Neural cell (in vitro differentiated cells): ENCODE results near the gene IPO13. TPM values are rescaled to one million over a fixed set of nuclear protein-coding genes. Genes with fewer than 3 reads are reported as not detected.
A peak's percentile ranks its signal among the peaks of the same experiment; 100 is the strongest.

Experiments
- H2AFZ ChIP-seq: fragments of 200-600, 300-800 bp; sonication (generic), shearing (Covaris generic); 2 replicates; pipeline ENCODE4 v1.6.0; 2014; ENCODE audit warnings: low read depth, mild to moderate bottlenecking, antibody characterized with exemption, low read length, moderate library complexity
- H3F3A ChIP-seq: fragments of 200-600 bp; shearing (Covaris generic); 2 replicates; pipeline ENCODE4 v1.6.1; 2016; ENCODE audit warnings: mild to moderate bottlenecking, moderate library complexity, mixed read lengths, antibody characterized with exemption, low read length; ENCODE audit not compliant: insufficient read depth, poor library complexity, severe bottlenecking
- H3K27ac ChIP-seq: fragments of 200-600, 300-800 bp; sonication (generic), shearing (Covaris generic); 2 replicates; pipeline ENCODE4 v1.5.1; 2014; ENCODE audit warnings: mild to moderate bottlenecking, low read length, moderate library complexity
- H3K27me3 ChIP-seq: fragments of 300-800, 200-600 bp; sonication (generic), shearing (Covaris generic); 2 replicates; pipeline ENCODE4 v1.6.0; 2014; ENCODE audit warnings: mild to moderate bottlenecking, low read depth, low read length, moderate library complexity; ENCODE audit not compliant: insufficient read depth
- H3K36me3 ChIP-seq: fragments of 300-800, 200-600 bp; sonication (generic), shearing (Covaris generic); 2 replicates; pipeline ENCODE4 v1.5.1; 2014; ENCODE audit warnings: mild to moderate bottlenecking, antibody characterized with exemption, low read length, moderate library complexity; ENCODE audit not compliant: insufficient read depth
- H3K4me2 ChIP-seq: fragments of 300-800, 200-600 bp; sonication (generic), shearing (Covaris generic); 2 replicates; pipeline ENCODE4 v1.6.0; 2014; ENCODE audit warnings: mild to moderate bottlenecking, low read length
- H3K4me3 ChIP-seq: fragments of 300-800, 200-600 bp; sonication (generic), shearing (Covaris generic); 2 replicates; pipeline ENCODE4 v1.5.1; 2014; ENCODE audit warnings: mild to moderate bottlenecking, low read length, moderate library complexity
- H3K79me2 ChIP-seq: fragments of 200-600 bp; shearing (Covaris generic); replicated peaks from 2 replicates; pipeline ENCODE4 v1.6.0; 2014; ENCODE audit warnings: mild to moderate bottlenecking, low read length, moderate library complexity; ENCODE audit not compliant: insufficient read depth
- H3K9ac ChIP-seq: fragments of 300-800, 200-600 bp; sonication (generic), shearing (Covaris generic); 2 replicates; pipeline ENCODE4 v1.6.1; 2016; ENCODE audit warnings: mild to moderate bottlenecking, low read length, mixed read lengths
- H3K9me2 ChIP-seq: fragments of 200-600 bp; shearing (Covaris generic); 2 replicates; pipeline ENCODE4 v1.6.1; 2016; ENCODE audit warnings: mild to moderate bottlenecking, low read length, mixed read lengths; ENCODE audit not compliant: insufficient read depth
- H3K9me3 ChIP-seq: fragments of 200-600, 300-800 bp; sonication (generic), shearing (Covaris generic); 2 replicates; pipeline ENCODE4 v1.6.1; 2016; ENCODE audit warnings: mild to moderate bottlenecking, mixed run types, low read length, moderate library complexity, mixed read lengths
- H4K20me1 ChIP-seq: fragments of 200-600 bp; shearing (Covaris generic); 2 replicates; pipeline ENCODE4 v1.6.1; 2016; ENCODE audit warnings: mild to moderate bottlenecking, mixed run types; ENCODE audit not compliant: insufficient read depth
- EP300 ChIP-seq: fragments of 450-650 bp; conservative IDR thresholded peaks from 2 replicates; pipeline ENCODE4 v1.6.1; 2014; ENCODE audit warnings: antibody characterized with exemption, mild to moderate bottlenecking, moderate library complexity; ENCODE audit not compliant: poor library complexity, severe bottlenecking
- EZH2 ChIP-seq: fragments of 200-600, 300-800 bp; shearing (Covaris generic), sonication (generic); IDR thresholded peaks from 2 replicates; pipeline ENCODE4 v1.6.1; 2014; ENCODE audit warnings: antibody characterized with exemption, low read length, borderline replicate concordance, mild to moderate bottlenecking; ENCODE audit not compliant: insufficient read depth, poor library complexity, severe bottlenecking
- MXI1 ChIP-seq: fragments of 450-650 bp; conservative IDR thresholded peaks from 2 replicates; pipeline ENCODE4 v1.6.1; 2014; ENCODE audit warnings: antibody characterized with exemption, mild to moderate bottlenecking; ENCODE audit not compliant: poor library complexity, severe bottlenecking
- POLR2AphosphoS5 ChIP-seq: IDR thresholded peaks from 2 replicates; pipeline ENCODE4 v1.6.1; 2012
- RAD21 ChIP-seq: fragments of 450-650 bp; conservative IDR thresholded peaks from 2 replicates; pipeline ENCODE4 v1.6.1; 2014; ENCODE audit warnings: antibody characterized with exemption, mild to moderate bottlenecking, moderate library complexity
- SMC3 ChIP-seq: fragments of 450-650 bp; conservative IDR thresholded peaks from 2 replicates; pipeline ENCODE4 v1.6.1; 2014; ENCODE audit warnings: antibody characterized with exemption, mild to moderate bottlenecking, moderate library complexity; ENCODE audit not compliant: poor library complexity
- TAF1 ChIP-seq: IDR thresholded peaks from 2 replicates; pipeline ENCODE4 v1.6.1; 2012; ENCODE audit warnings: low read depth
- polyA plus RNA-seq: library from polyadenylated mRNA; depleted of rRNA; stranded (reverse); fragments of >200 nt; gene quantifications from 2 replicates; pipeline ENCODE4 v1.2.3, GENCODE V29; 2014
- TF ChIP-seq, protein P1 (sequence below): fragments of 450-650 bp; IDR thresholded peaks from 2 replicates; pipeline ENCODE4 v1.5.1; 2014; ENCODE audit warnings: antibody characterized with exemption, mild to moderate bottlenecking, moderate library complexity; ENCODE audit not compliant: poor library complexity, severe bottlenecking
- TF ChIP-seq, protein P2 (sequence below): IDR thresholded peaks from 2 replicates; pipeline ENCODE4 v1.6.1; 2012; ENCODE audit warnings: borderline replicate concordance

Gene IPO13
- polyA plus RNA-seq, 1 donor from 2014 or later: 29.8 TPM

DNA sequence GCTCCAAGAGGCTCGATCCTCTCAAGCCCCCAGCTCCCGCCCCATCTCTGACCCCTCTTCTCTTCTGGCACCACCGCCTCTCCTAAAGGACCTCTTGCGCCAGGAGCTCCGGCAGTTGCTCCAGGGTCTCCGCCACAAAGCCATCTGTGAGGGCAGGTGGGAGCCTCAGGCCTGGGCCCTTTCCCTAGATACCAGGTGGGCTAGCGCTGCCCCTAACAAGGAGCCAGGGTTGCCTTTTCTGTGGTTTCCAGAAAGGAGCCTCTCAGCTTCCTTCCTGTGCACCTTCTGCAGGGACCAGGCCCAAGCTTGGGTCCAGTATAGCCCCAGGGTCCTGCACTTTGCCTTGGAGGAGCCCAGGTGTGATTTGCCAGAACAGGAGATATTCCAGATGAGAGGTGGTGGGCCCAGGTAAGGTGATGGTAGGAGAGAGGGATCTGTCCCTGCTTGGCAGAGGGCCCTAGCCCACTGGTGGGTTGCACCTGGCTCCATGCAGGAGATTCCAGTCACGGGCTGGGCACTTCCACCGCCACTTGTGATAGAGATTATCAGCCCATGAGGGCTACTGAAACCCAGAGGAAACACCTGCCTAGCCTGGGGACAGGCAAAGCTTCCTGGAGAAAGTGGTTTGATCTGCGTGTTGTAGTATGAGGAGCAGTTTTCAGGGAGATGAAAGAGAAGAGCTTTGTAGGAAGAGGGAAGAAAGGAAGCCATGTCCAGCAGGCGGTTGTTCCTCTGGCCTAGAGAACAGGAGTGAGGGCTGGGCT, 45.7 kb downstream of the IPO13 start:
- H3F3A ChIP-seq: no peaks in the 10 kb centered on the region
- H3K27me3 ChIP-seq: no peaks in the 10 kb centered on the region
- H3K79me2 ChIP-seq: no peaks in the 10 kb centered on the region
- H3K4me3 ChIP-seq: peak overlapping the region; percentile 91
- peak overlapping the region; percentile 65 for H3K9ac ChIP-seq
- H3K4me2 ChIP-seq: peak overlapping the region; percentile 73
- H3K27ac ChIP-seq: no peak overlapping the region
- H4K20me1 ChIP-seq: no peaks in the 10 kb centered on the region
- H2AFZ ChIP-seq: peak overlapping the region; percentile 33
- no peaks in the 10 kb centered on the region for H3K9me3 ChIP-seq
- H3K9me2 ChIP-seq: no peaks in the 10 kb centered on the region
- H3K36me3 ChIP-seq: no peaks in the 10 kb centered on the region
- TF ChIP-seq, protein P1, sequence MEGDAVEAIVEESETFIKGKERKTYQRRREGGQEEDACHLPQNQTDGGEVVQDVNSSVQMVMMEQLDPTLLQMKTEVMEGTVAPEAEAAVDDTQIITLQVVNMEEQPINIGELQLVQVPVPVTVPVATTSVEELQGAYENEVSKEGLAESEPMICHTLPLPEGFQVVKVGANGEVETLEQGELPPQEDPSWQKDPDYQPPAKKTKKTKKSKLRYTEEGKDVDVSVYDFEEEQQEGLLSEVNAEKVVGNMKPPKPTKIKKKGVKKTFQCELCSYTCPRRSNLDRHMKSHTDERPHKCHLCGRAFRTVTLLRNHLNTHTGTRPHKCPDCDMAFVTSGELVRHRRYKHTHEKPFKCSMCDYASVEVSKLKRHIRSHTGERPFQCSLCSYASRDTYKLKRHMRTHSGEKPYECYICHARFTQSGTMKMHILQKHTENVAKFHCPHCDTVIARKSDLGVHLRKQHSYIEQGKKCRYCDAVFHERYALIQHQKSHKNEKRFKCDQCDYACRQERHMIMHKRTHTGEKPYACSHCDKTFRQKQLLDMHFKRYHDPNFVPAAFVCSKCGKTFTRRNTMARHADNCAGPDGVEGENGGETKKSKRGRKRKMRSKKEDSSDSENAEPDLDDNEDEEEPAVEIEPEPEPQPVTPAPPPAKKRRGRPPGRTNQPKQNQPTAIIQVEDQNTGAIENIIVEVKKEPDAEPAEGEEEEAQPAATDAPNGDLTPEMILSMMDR: no peak
- TF ChIP-seq POLR2AphosphoS5: no peak
- no peak for TF ChIP-seq EZH2
- TF ChIP-seq RAD21: no peak
- TF ChIP-seq EP300: no peak
- TF ChIP-seq SMC3: no peak
- no peak for TF ChIP-seq TAF1
- TF ChIP-seq, protein P2, sequence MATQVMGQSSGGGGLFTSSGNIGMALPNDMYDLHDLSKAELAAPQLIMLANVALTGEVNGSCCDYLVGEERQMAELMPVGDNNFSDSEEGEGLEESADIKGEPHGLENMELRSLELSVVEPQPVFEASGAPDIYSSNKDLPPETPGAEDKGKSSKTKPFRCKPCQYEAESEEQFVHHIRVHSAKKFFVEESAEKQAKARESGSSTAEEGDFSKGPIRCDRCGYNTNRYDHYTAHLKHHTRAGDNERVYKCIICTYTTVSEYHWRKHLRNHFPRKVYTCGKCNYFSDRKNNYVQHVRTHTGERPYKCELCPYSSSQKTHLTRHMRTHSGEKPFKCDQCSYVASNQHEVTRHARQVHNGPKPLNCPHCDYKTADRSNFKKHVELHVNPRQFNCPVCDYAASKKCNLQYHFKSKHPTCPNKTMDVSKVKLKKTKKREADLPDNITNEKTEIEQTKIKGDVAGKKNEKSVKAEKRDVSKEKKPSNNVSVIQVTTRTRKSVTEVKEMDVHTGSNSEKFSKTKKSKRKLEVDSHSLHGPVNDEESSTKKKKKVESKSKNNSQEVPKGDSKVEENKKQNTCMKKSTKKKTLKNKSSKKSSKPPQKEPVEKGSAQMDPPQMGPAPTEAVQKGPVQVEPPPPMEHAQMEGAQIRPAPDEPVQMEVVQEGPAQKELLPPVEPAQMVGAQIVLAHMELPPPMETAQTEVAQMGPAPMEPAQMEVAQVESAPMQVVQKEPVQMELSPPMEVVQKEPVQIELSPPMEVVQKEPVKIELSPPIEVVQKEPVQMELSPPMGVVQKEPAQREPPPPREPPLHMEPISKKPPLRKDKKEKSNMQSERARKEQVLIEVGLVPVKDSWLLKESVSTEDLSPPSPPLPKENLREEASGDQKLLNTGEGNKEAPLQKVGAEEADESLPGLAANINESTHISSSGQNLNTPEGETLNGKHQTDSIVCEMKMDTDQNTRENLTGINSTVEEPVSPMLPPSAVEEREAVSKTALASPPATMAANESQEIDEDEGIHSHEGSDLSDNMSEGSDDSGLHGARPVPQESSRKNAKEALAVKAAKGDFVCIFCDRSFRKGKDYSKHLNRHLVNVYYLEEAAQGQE: no peak
- no peak for TF ChIP-seq MXI1

DNA sequence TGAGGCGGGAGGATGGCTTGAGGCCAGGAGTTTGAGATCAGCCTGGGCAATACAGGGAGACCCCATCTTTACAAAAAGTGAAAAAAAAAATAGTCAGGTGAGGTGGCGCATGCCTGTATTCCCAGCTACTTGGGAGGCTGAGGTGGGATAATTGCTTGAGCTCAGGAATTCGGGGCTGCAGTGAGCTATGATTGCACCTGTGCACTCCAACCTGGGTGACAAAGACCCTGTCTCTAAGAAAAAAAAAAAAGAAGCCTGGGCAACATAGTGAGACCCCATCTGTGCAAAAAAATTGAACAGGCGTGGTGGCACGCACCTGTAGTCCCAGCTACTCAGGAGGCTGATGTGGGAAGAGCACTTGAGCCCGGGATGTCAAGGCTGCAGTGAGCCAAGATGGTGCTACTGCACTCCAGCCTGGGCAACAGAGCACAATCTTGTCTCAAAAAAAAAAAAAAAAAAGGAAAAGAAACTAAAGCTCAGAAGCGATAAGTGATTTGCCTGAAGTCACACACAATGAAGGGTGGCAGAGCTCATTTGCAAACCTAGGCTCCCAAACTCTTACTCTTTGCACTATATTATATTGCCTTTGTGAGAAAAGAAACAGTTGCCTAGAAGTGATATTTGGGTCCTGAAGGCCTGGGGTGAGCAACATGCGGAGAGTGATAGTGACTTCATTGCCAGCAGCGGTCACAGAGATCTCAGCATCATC, 46.6 kb downstream of the IPO13 start:
- Histone ChIP-seq H3K79me2 (no peaks in the 10 kb centered on the region), H2AFZ (no peak overlapping the region), H3K36me3 (no peaks in the 10 kb centered on the region), H3K27ac (no peak overlapping the region), H3K9ac (no peak overlapping the region), H3K4me2 (no peak overlapping the region), H4K20me1 (no peaks in the 10 kb centered on the region), H3K27me3 (no peaks in the 10 kb centered on the region), H3K4me3 (no peak overlapping the region), H3K9me2 (no peaks in the 10 kb centered on the region), H3K9me3 (no peaks in the 10 kb centered on the region), H3F3A (no peaks in the 10 kb centered on the region)
- no peak for TF ChIP-seq POLR2AphosphoS5
- no peak for TF ChIP-seq TAF1
- no peak for TF ChIP-seq RAD21
- no peak for TF ChIP-seq SMC3
- TF ChIP-seq, protein P1: no peak
- no peak for TF ChIP-seq EZH2
- TF ChIP-seq EP300: no peak
- TF ChIP-seq, protein P2: no peak
- no peak for TF ChIP-seq MXI1
